ENCODE results near the gene LRG1.

LRG1 gene

GRCh38 chr19:4522291-4523002 is 17.4 kb downstream of the LRG1 start:
- Histone ChIP-seq H3K4me1 (ENCODE audit: control insufficient read depth in 1 of 2, insufficient read depth in 2 of 2, low read length in 2 of 2) (peaks cover 5 to 25% of the 10 kb centered on the region in 2 donors), H3K9me3 (ENCODE audit: control insufficient read depth in 1 of 2, low read length in 2 of 2) (no peaks in the 10 kb centered on the region), H3K4me3 (ENCODE audit: low read depth in 1 of 2, low read length in 2 of 2) (no peak overlapping the region), H3K36me3 (ENCODE audit: control insufficient read depth in 1 of 2, insufficient read depth in 2 of 2, low read length in 2 of 2) (no peaks in the 10 kb centered on the region), H3K27me3 (ENCODE audit: low read depth, low read length) (no peaks in the 10 kb centered on the region), H3K27ac (ENCODE audit: low read length) (no peak overlapping the region)

GRCh38 chr19:4521888-4522242 is 18.0 kb downstream of the LRG1 start:
- no peak overlapping the region for H3K4me3 ChIP-seq (ENCODE audit: low read depth in 1 of 2, low read length in 2 of 2)
- no peak overlapping the region for H3K27ac ChIP-seq (ENCODE audit: low read length)
- no peaks in the 10 kb centered on the region for H3K9me3 ChIP-seq (ENCODE audit: control insufficient read depth in 1 of 2, low read length in 2 of 2)
- H3K36me3 ChIP-seq (ENCODE audit: control insufficient read depth in 1 of 2, insufficient read depth in 2 of 2, low read length in 2 of 2), result no peaks in the 10 kb centered on the region
- peaks cover 5 to 25% of the 10 kb centered on the region in 2 donors for H3K4me1 ChIP-seq (ENCODE audit: control insufficient read depth in 1 of 2, insufficient read depth in 2 of 2, low read length in 2 of 2)
- no peaks in the 10 kb centered on the region for H3K27me3 ChIP-seq (ENCODE audit: low read depth, low read length)

- Histone ChIP-seq H3K4me3 (ENCODE audit: low read depth in 1 of 2, low read length in 2 of 2) (no peak overlapping the region), H3K27me3 (ENCODE audit: low read depth, low read length) (no peaks in the 10 kb centered on the region), H3K27ac (ENCODE audit: low read length) (no peak overlapping the region), H3K9me3 (ENCODE audit: control insufficient read depth in 1 of 2, low read length in 2 of 2) (no peaks in the 10 kb centered on the region), H3K4me1 (ENCODE audit: control insufficient read depth in 1 of 2, insufficient read depth in 2 of 2, low read length in 2 of 2) (peaks cover 5 to 28% of the 10 kb centered on the region in 2 donors), H3K36me3 (ENCODE audit: control insufficient read depth in 1 of 2, insufficient read depth in 2 of 2, low read length in 2 of 2) (no peaks in the 10 kb centered on the region)
These were observed 18.5 kb downstream of the LRG1 start for GRCh38 chr19:4521170-4521887.

- Histone ChIP-seq H3K27ac (ENCODE audit: low read length) (peak overlapping the region; percentile 72), H3K9me3 (ENCODE audit: control insufficient read depth in 1 of 2, low read length in 2 of 2) (no peaks in the 10 kb centered on the region), H3K27me3 (ENCODE audit: low read depth, low read length) (no peaks in the 10 kb centered on the region), H3K4me3 (ENCODE audit: low read depth in 1 of 2, low read length in 2 of 2) (peak overlapping the region in 1 of 2 donors; percentile 63), H3K36me3 (ENCODE audit: control insufficient read depth in 1 of 2, insufficient read depth in 2 of 2, low read length in 2 of 2) (no peaks in the 10 kb centered on the region), H3K4me1 (ENCODE audit: control insufficient read depth in 1 of 2, insufficient read depth in 2 of 2, low read length in 2 of 2) (peaks cover 5 to 32% of the 10 kb centered on the region in 2 donors)
These were observed 20.1 kb downstream of the LRG1 start for GRCh38 chr19:4519521-4520277.

GRCh38 chr19:4519172-4519496 is 20.7 kb downstream of the LRG1 start:
- Histone ChIP-seq H3K4me3 (ENCODE audit: low read depth in 1 of 2, low read length in 2 of 2) (peak overlapping the region in 1 of 2 donors; percentile 63), H3K4me1 (ENCODE audit: control insufficient read depth in 1 of 2, insufficient read depth in 2 of 2, low read length in 2 of 2) (peaks cover 5 to 32% of the 10 kb centered on the region in 2 donors), H3K36me3 (ENCODE audit: control insufficient read depth in 1 of 2, insufficient read depth in 2 of 2, low read length in 2 of 2) (no peaks in the 10 kb centered on the region), H3K9me3 (ENCODE audit: control insufficient read depth in 1 of 2, low read length in 2 of 2) (no peaks in the 10 kb centered on the region), H3K27me3 (ENCODE audit: low read depth, low read length) (no peaks in the 10 kb centered on the region), H3K27ac (ENCODE audit: low read length) (peak overlapping the region; percentile 72)

GRCh38 chr19:4518345-4519171 is 21.3 kb downstream of the LRG1 start, which contains the start of gene PLIN4:
PLIN4 (minus strand) TSS chr19:4518486; CDS start chr19:4518272, 214 bp downstream.
- Histone ChIP-seq H3K9me3 (ENCODE audit: control insufficient read depth in 1 of 2, low read length in 2 of 2) (no peaks in the 10 kb centered on the region), H3K27me3 (ENCODE audit: low read depth, low read length) (no peaks in the 10 kb centered on the region), H3K36me3 (ENCODE audit: control insufficient read depth in 1 of 2, insufficient read depth in 2 of 2, low read length in 2 of 2) (peaks cover 0 to 3% of the 10 kb centered on the region in 2 donors), H3K4me3 (ENCODE audit: low read depth in 1 of 2, low read length in 2 of 2) (peak within 1 kb of the TSS; percentile 39 to 63), H3K4me1 (ENCODE audit: control insufficient read depth in 1 of 2, insufficient read depth in 2 of 2, low read length in 2 of 2) (peaks cover 5 to 31% of the 10 kb centered on the region in 2 donors), H3K27ac (ENCODE audit: low read length) (peak within 1 kb of the TSS; percentile 72)

- Histone ChIP-seq H3K9me3 (ENCODE audit: control insufficient read depth in 1 of 2, low read length in 2 of 2) (no peaks in the 10 kb centered on the region), H3K27me3 (ENCODE audit: low read depth, low read length) (no peaks in the 10 kb centered on the region), H3K36me3 (ENCODE audit: control insufficient read depth in 1 of 2, insufficient read depth in 2 of 2, low read length in 2 of 2) (peaks cover 0 to 9% of the 10 kb centered on the region in 2 donors), H3K4me3 (ENCODE audit: low read depth in 1 of 2, low read length in 2 of 2) (peak overlapping the region; percentile 39 to 63), H3K27ac (ENCODE audit: low read length) (peak overlapping the region; percentile 31), H3K4me1 (ENCODE audit: control insufficient read depth in 1 of 2, insufficient read depth in 2 of 2, low read length in 2 of 2) (peaks cover 5 to 27% of the 10 kb centered on the region in 2 donors)
These were observed 22.3 kb downstream of the LRG1 start for GRCh38 chr19:4517451-4518057.

- Histone ChIP-seq H3K4me1 (ENCODE audit: control insufficient read depth in 1 of 2, insufficient read depth in 2 of 2, low read length in 2 of 2) (peaks cover 5 to 27% of the 10 kb centered on the region in 2 donors), H3K27me3 (ENCODE audit: low read depth, low read length) (no peaks in the 10 kb centered on the region), H3K27ac (ENCODE audit: low read length) (no peak overlapping the region), H3K9me3 (ENCODE audit: control insufficient read depth in 1 of 2, low read length in 2 of 2) (no peaks in the 10 kb centered on the region), H3K36me3 (ENCODE audit: control insufficient read depth in 1 of 2, insufficient read depth in 2 of 2, low read length in 2 of 2) (peaks cover 0 to 13% of the 10 kb centered on the region in 2 donors), H3K4me3 (ENCODE audit: low read depth in 1 of 2, low read length in 2 of 2) (peak overlapping the region in 1 of 2 donors; percentile 63)
These were observed 22.9 kb downstream of the LRG1 start for GRCh38 chr19:4516939-4517300.

- Histone ChIP-seq H3K27ac (ENCODE audit: low read length) (no peak overlapping the region), H3K4me3 (ENCODE audit: low read depth in 1 of 2, low read length in 2 of 2) (peak overlapping the region in 1 of 2 donors; percentile 63), H3K27me3 (ENCODE audit: low read depth, low read length) (no peaks in the 10 kb centered on the region), H3K36me3 (ENCODE audit: control insufficient read depth in 1 of 2, insufficient read depth in 2 of 2, low read length in 2 of 2) (peaks cover 0 to 18% of the 10 kb centered on the region in 2 donors), H3K9me3 (ENCODE audit: control insufficient read depth in 1 of 2, low read length in 2 of 2) (no peaks in the 10 kb centered on the region), H3K4me1 (ENCODE audit: control insufficient read depth in 1 of 2, insufficient read depth in 2 of 2, low read length in 2 of 2) (peaks cover 5 to 30% of the 10 kb centered on the region in 2 donors)
These were observed 23.5 kb downstream of the LRG1 start for GRCh38 chr19:4516199-4516938.

- Histone ChIP-seq H3K4me1 (ENCODE audit: control insufficient read depth in 1 of 2, insufficient read depth in 2 of 2, low read length in 2 of 2) (peaks cover 5 to 34% of the 10 kb centered on the region in 2 donors), H3K36me3 (ENCODE audit: control insufficient read depth in 1 of 2, insufficient read depth in 2 of 2, low read length in 2 of 2) (peaks cover 0 to 23% of the 10 kb centered on the region in 2 donors), H3K9me3 (ENCODE audit: control insufficient read depth in 1 of 2, low read length in 2 of 2) (no peaks in the 10 kb centered on the region), H3K27ac (ENCODE audit: low read length) (no peak overlapping the region), H3K4me3 (ENCODE audit: low read depth in 1 of 2, low read length in 2 of 2) (no peak overlapping the region), H3K27me3 (ENCODE audit: low read depth, low read length) (no peaks in the 10 kb centered on the region)
These were observed 24.1 kb downstream of the LRG1 start for GRCh38 chr19:4515732-4516131.
